IMR-90 (cell line): ENCODE results near the gene KNCN. TPM values are rescaled to one million over a fixed set of nuclear protein-coding genes. Genes with fewer than 3 reads are reported as not detected.

Source experiments
- ATAC-seq: fragments of 200-7000 bp; cut with Tn5 transposase; 2 replicates; pipeline ENCODE4 v1.9.1; 2020; ENCODE audit warnings: low read depth, mild to moderate bottlenecking, moderate library complexity
- BruUV-seq: library from RNA; stranded (reverse); fragments of 400-500 nt; replicated peaks from 2 replicates; lab custom pipeline; 2021; lab: Mats Ljungman, UMichigan
- CTCF ChIA-PET: fragments of 300-600 bp; formaldehyde crosslinking; extraction: SDS; loops from one replicate; lab custom pipeline; 2021; ENCODE audit warnings: antibody characterized with exemption; lab: Yijun Ruan, JAX
- POLR2A ChIA-PET: fragments of 300-600 bp; sonication (Branson Sonifier 250); formaldehyde crosslinking; loops from one replicate; lab custom pipeline; 2022; ENCODE audit warnings: antibody characterized with exemption; ENCODE audit not compliant: unreplicated experiment; lab: Charles Lee
- DNase-seq: peaks from one replicate; pipeline ENCODE4 v3.0.0; 2013
- H2AFZ ChIP-seq: replicated peaks from 2 replicates; pipeline ENCODE3; 2013; ENCODE audit warnings: low read length, mild to moderate bottlenecking; ENCODE audit not compliant: poor library complexity
- H2AK5ac ChIP-seq: 2 replicates; pipeline ENCODE4 v1.6.1; 2013; ENCODE audit warnings: low read depth, low read length, inconsistent platforms
- H2AK9ac ChIP-seq: replicated peaks from 2 replicates; pipeline ENCODE3; 2013; ENCODE audit warnings: mild to moderate bottlenecking, low read depth, low read length, moderate library complexity; ENCODE audit not compliant: poor library complexity
- H2BK120ac ChIP-seq: 2 replicates; pipeline ENCODE4 v1.6.1; 2013; ENCODE audit warnings: low read depth, low read length, inconsistent platforms
- H2BK15ac ChIP-seq: 3 replicates; pipeline ENCODE4 v1.6.1; 2013; ENCODE audit warnings: low read depth, low read length, inconsistent platforms
- H2BK20ac ChIP-seq: 2 replicates; pipeline ENCODE4 v1.6.1; 2013; ENCODE audit warnings: low read depth, mild to moderate bottlenecking, inconsistent platforms, low read length, moderate library complexity
- H2BK5ac ChIP-seq: 2 replicates; pipeline ENCODE4 v1.6.1; 2013; ENCODE audit warnings: mild to moderate bottlenecking, low read depth, low read length, inconsistent platforms; ENCODE audit not compliant: poor library complexity, severe bottlenecking
- H3K14ac ChIP-seq: replicated peaks from 2 replicates; pipeline ENCODE4 v1.6.1; 2013; ENCODE audit warnings: low read depth, low read length, inconsistent platforms
- H3K18ac ChIP-seq: 2 replicates; pipeline ENCODE4 v1.6.1; 2013; ENCODE audit warnings: low read depth, low read length, control low read depth
- H3K23ac ChIP-seq: 2 replicates; pipeline ENCODE4 v1.6.1; 2013; ENCODE audit warnings: low read depth, low read length, inconsistent platforms
- H3K27ac ChIP-seq: 2 replicates; pipeline ENCODE4 v1.5.1; 2013; ENCODE audit warnings: mild to moderate bottlenecking, control low read depth, low read length; ENCODE audit not compliant: insufficient read depth
- H3K27me3 ChIP-seq: 2 replicates; pipeline ENCODE4 v1.6.1; 2013; ENCODE audit warnings: low read length; ENCODE audit not compliant: control insufficient read depth, insufficient read depth
- H3K36me3 ChIP-seq: 2 replicates; pipeline ENCODE4 v1.6.1; 2013; ENCODE audit warnings: low read length, mixed read lengths; ENCODE audit not compliant: control insufficient read depth, insufficient read depth
- H3K4ac ChIP-seq: 2 replicates; pipeline ENCODE4 v1.6.1; 2013; ENCODE audit warnings: low read depth, low read length, inconsistent platforms
- H3K4me1 ChIP-seq: 2 replicates; pipeline ENCODE4 v1.6.1; 2013; ENCODE audit warnings: low read length, mixed read lengths; ENCODE audit not compliant: control insufficient read depth, insufficient read depth
- H3K4me2 ChIP-seq: 2 replicates; pipeline ENCODE4 v1.6.1; 2013; ENCODE audit warnings: low read depth, mild to moderate bottlenecking, control low read depth, low read length, moderate library complexity
- H3K4me3 ChIP-seq: 2 replicates; pipeline ENCODE4 v1.5.1; 2013; ENCODE audit warnings: low read depth, mild to moderate bottlenecking, control low read depth, low read length, moderate library complexity; ENCODE audit not compliant: insufficient read depth
- H3K56ac ChIP-seq: 2 replicates; pipeline ENCODE4 v1.6.1; 2013; ENCODE audit warnings: low read length, inconsistent platforms; ENCODE audit not compliant: insufficient read depth; ENCODE audit errors: extremely low read depth
- H3K79me1 ChIP-seq, 2 experiments: 2 replicates each; pipeline ENCODE4 v1.6.1; 2013; ENCODE audit warnings: low read length in 2 of 2, inconsistent platforms in 1 of 2, low read depth in 1 of 2
- H3K9ac ChIP-seq: 2 replicates; pipeline ENCODE4 v1.6.1; 2013; ENCODE audit warnings: low read depth, low read length, control low read depth
- H3K9me1 ChIP-seq: 2 replicates; pipeline ENCODE4 v1.6.1; 2013; ENCODE audit warnings: low read length, inconsistent platforms; ENCODE audit not compliant: insufficient read depth
- H3K9me3 ChIP-seq: 2 replicates; pipeline ENCODE4 v1.6.1; 2013; ENCODE audit warnings: low read length; ENCODE audit not compliant: control insufficient read depth, insufficient read depth
- H4K20me1 ChIP-seq: 2 replicates; pipeline ENCODE4 v1.6.1; 2013; ENCODE audit warnings: low read length, inconsistent platforms; ENCODE audit not compliant: insufficient read depth
- H4K5ac ChIP-seq: 2 replicates; pipeline ENCODE4 v1.6.1; 2013; ENCODE audit warnings: mild to moderate bottlenecking, low read depth, low read length, control low read depth
- H4K8ac ChIP-seq, 2 experiments: 2 replicates each; pipeline ENCODE4 v1.6.1; 2013; ENCODE audit warnings: low read depth in 2 of 2, low read length in 2 of 2, control low read depth in 1 of 2, inconsistent platforms in 1 of 2
- H4K91ac ChIP-seq: 2 replicates; pipeline ENCODE4 v1.6.1; 2013; ENCODE audit warnings: low read depth, low read length, inconsistent platforms; ENCODE audit not compliant: insufficient read depth
- BHLHE40 ChIP-seq: fragments of 150-350 bp; IDR thresholded peaks from 2 replicates; pipeline ENCODE4 v1.6.1; 2016; ENCODE audit warnings: mild to moderate bottlenecking, low read depth, low read length
- RAD21 ChIP-seq: IDR thresholded peaks from 2 replicates; pipeline ENCODE4 v1.6.1; 2012; ENCODE audit warnings: low read length, improper control_type of control experiment
- WGBS, 2 experiments: methylation state at CpG; one replicate each; pipeline versions ENCODE4 v1.1.5 to v1.1.7; 2013; ENCODE audit warnings: missing lambda C conversion rate in 2 of 2; ENCODE audit not compliant: insufficient read length in 1 of 2; ENCODE audit errors: extremely low coverage in 2 of 2; 5-methylcytosine and 5-hydroxymethylcytosine counted together
- dilution Hi-C: fragments of 300-500 bp; cut with HindIII; formaldehyde crosslinking; loops from one replicate; pipeline ENCODE4 v1.14.3; 2018; ENCODE audit warnings: low sequenced_read_pairs; ENCODE audit not compliant: unreplicated experiment
- in situ Hi-C: fragments of 300-500 bp; cut with MboI; formaldehyde crosslinking; loops from 3 replicates; pipeline ENCODE4 v1.14.3; 2019; ENCODE audit warnings: low sequenced_read_pairs, inconsistent platforms, mixed read lengths
- intact Hi-C: fragments of 100-400 bp; cut with micrococcal nuclease; formaldehyde crosslinking; loops from 2 replicates; pipeline ENCODE4 v1.10.0; 2022
- polyA plus RNA-seq, 3 experiments: library from polyadenylated mRNA; depleted of rRNA; stranded (reverse); fragments of >200 nt; gene quantifications; 2 replicates each; pipeline ENCODE4 v1.2.3, GENCODE V29; 2012; ENCODE audit warnings: low replicate concordance in 1 of 3
- total RNA-seq: library from RNA; depleted of rRNA; stranded (reverse); fragments of >200 nt; gene quantifications from 2 replicates; pipeline ENCODE4 v1.2.3, GENCODE V29; 2012

The KNCN gene
- total and polyA plus RNA-seq, 2 of the 4 experiments (the other 2 are of a cell fraction): not detected

DNA sequence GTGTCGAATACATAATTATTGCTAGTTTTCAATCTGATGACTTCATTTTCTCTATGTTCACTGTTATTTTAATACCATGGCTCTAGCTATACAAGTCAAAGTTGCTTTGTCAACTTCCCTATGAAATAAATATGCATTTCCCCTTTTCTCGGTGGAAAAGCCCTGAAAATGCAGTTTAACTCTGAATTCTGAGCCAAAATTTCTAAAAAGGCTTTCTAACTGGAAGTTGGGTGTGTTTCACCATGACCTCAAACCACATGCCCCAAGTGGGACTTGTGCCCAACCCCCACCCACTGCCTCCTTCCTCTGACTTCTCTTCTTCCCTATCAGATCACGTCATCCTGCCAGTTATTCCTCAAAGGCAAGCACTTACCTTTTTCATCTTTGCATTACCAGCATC is 43.7 kb upstream of the KNCN start:
- TF ChIP-seq BHLHE40 (no peak), RAD21 (no peak)
- no peak overlapping the region for H3K56ac ChIP-seq
- H3K14ac ChIP-seq: no peak overlapping the region
- no peak overlapping the region for H4K91ac ChIP-seq
- H2AK5ac ChIP-seq: no peak overlapping the region
- BruUV-seq: no TSS peak
- intact Hi-C loops: no loop called here
- no peak overlapping the region for H2BK20ac ChIP-seq
- H2BK5ac ChIP-seq: no peak overlapping the region
- H2AFZ ChIP-seq: no peak overlapping the region
- no peak overlapping the region for H2BK120ac ChIP-seq
- H3K27ac ChIP-seq: no peak overlapping the region
- no peaks in the 10 kb centered on the region for H3K27me3 ChIP-seq
- H3K18ac ChIP-seq: no peak overlapping the region
- H3K4ac ChIP-seq: no peak overlapping the region
- CTCF ChIA-PET: interaction anchor here (1.2 kb wide), 1 partner anchor 9 kb away, joined by 8 read pairs; the partner anchor contains the start of gene MKNK1
- no peak for DNase-seq
- ATAC-seq: no peak
- no peak overlapping the region for H4K5ac ChIP-seq
- no peak overlapping the region for H3K23ac ChIP-seq
- no CpG with 5 or more reads among the region's 3 CpGs for WGBS, 2 experiments
- dilution Hi-C loops: no loop called here
- H2BK15ac ChIP-seq: no peak overlapping the region
- H3K9me1 ChIP-seq: peaks cover 20% of the 10 kb centered on the region; the same call in 1 of the 2 replicates
- H3K4me3 ChIP-seq: no peak overlapping the region
- H4K8ac ChIP-seq: no peak overlapping the region
- POLR2A ChIA-PET: no interaction called here
- peaks cover 17% of the 10 kb centered on the region; the same call in 1 of the 2 replicates for H4K20me1 ChIP-seq
- H3K9me3 ChIP-seq: no peaks in the 10 kb centered on the region
- peaks cover 21 to 46% of the 10 kb centered on the region in 2 experiments for H3K79me1 ChIP-seq
- in situ Hi-C loops: no loop called here
- H2AK9ac ChIP-seq: no peak overlapping the region
- no peak overlapping the region for H3K4me2 ChIP-seq
- peaks cover 6% of the 10 kb centered on the region for H3K4me1 ChIP-seq
- no peak overlapping the region for H3K9ac ChIP-seq
- H3K36me3 ChIP-seq: peaks cover 32% of the 10 kb centered on the region
